OCI-LY3 (cell line): ENCODE measurements around the gene MUC4.
"Not testable (repeated sequence)": the region's sequence is repeated elsewhere in the genome, so short reads cannot be mapped to it uniquely, and the experiment has no call there.

ENCODE experiments used
- H2AFZ ChIP-seq: fragments of 200-600, 300-600 bp; shearing (Covaris generic); 2 replicates; pipeline ENCODE4 v1.6.0; 2014; ENCODE audit warnings: antibody characterized with exemption, low read depth, low read length
- H3K27ac ChIP-seq: fragments of 200-600, 300-600 bp; sonication (generic); 2 replicates; pipeline ENCODE4 v1.5.1; 2014; ENCODE audit warnings: mild to moderate bottlenecking, low read length, moderate library complexity, mixed read lengths
- H3K27me3 ChIP-seq: fragments of 200-600, 300-600 bp; sonication (generic); 2 replicates; pipeline ENCODE4 v1.6.1; 2014; ENCODE audit warnings: low read depth, low read length, mixed read lengths
- H3K36me3 ChIP-seq: fragments of 200-600, 300-600 bp; sonication (generic); replicated peaks from 2 replicates; pipeline ENCODE3; 2014; ENCODE audit warnings: low read depth, low read length, mixed read lengths
- H3K4me1 ChIP-seq: fragments of 300-600, 200-600 bp; sonication (generic); 2 replicates; pipeline ENCODE4 v1.6.1; 2014; ENCODE audit warnings: low read length, mixed read lengths
- H3K4me2 ChIP-seq: fragments of 200-600, 300-600 bp; sonication (generic); 2 replicates; pipeline ENCODE4 v1.6.1; 2014; ENCODE audit warnings: low read length, mixed read lengths
- H3K4me3 ChIP-seq: fragments of 300-600, 200-600 bp; sonication (generic); 2 replicates; pipeline ENCODE4 v1.5.1; 2014; ENCODE audit warnings: antibody characterized with exemption, mild to moderate bottlenecking, low read length, moderate library complexity
- H3K79me2 ChIP-seq: fragments of 300-600, 200-600 bp; shearing (Covaris generic); 2 replicates; pipeline ENCODE4 v1.6.1; 2014; ENCODE audit warnings: mild to moderate bottlenecking, low read length, mixed read lengths
- H3K9ac ChIP-seq: fragments of 300-600, 200-600 bp; shearing (Covaris generic); 2 replicates; pipeline ENCODE4 v1.6.0; 2014; ENCODE audit warnings: mild to moderate bottlenecking, low read length, moderate library complexity
- H3K9me3 ChIP-seq: fragments of 200-600, 300-600 bp; shearing (Covaris generic); 2 replicates; pipeline ENCODE4 v1.6.1; 2014; ENCODE audit warnings: low read length, mixed read lengths; ENCODE audit not compliant: insufficient read depth
- H4K20me1 ChIP-seq: fragments of 200-600, 300-600 bp; sonication (generic); 2 replicates; pipeline ENCODE4 v1.6.1; 2016; ENCODE audit warnings: low read length, mixed read lengths; ENCODE audit not compliant: insufficient read depth
- CTCF ChIP-seq: fragments of 200-600, 300-600 bp; sonication (generic); IDR thresholded peaks from 2 replicates; pipeline ENCODE4 v1.5.1; 2014; ENCODE audit warnings: antibody characterized with exemption, low read length, low read depth
- EZH2phosphoT487 ChIP-seq: fragments of 200-600 bp; shearing (Covaris generic); IDR thresholded peaks from 2 replicates; pipeline ENCODE4 v1.6.1; 2018; ENCODE audit warnings: antibody characterized with exemption, mixed run types, low read depth

Gene MUC4

GRCh38 chr3:195732940-195733339, 78.8 kb downstream of the MUC4 start:
- H3K9me3 ChIP-seq: no peaks in the 10 kb centered on the region
- H2AFZ ChIP-seq: no peak overlapping the region
- no peak overlapping the region for H3K4me2 ChIP-seq
- H3K4me3 ChIP-seq: no peak overlapping the region
- H3K27me3 ChIP-seq: peaks cover 16% of the 10 kb centered on the region
- TF ChIP-seq EZH2phosphoT487: no peak
- TF ChIP-seq CTCF: no peak
- no peaks in the 10 kb centered on the region for H4K20me1 ChIP-seq
- no peaks in the 10 kb centered on the region for H3K36me3 ChIP-seq
- no peak overlapping the region for H3K27ac ChIP-seq
- no peak overlapping the region for H3K9ac ChIP-seq
- peaks cover 6% of the 10 kb centered on the region; the same call in 1 of the 2 replicates for H3K4me1 ChIP-seq
- no peaks in the 10 kb centered on the region for H3K79me2 ChIP-seq

- Histone ChIP-seq H3K27ac (no peak overlapping the region), H4K20me1 (no peaks in the 10 kb centered on the region), H3K27me3 (peaks cover 7% of the 10 kb centered on the region), H3K79me2 (no peaks in the 10 kb centered on the region), H3K36me3 (no peaks in the 10 kb centered on the region), H2AFZ (no peak overlapping the region), H3K4me2 (no peak overlapping the region), H3K4me1 (peaks cover 6% of the 10 kb centered on the region; the same call in 1 of the 2 replicates), H3K9me3 (no peaks in the 10 kb centered on the region), H3K4me3 (no peak overlapping the region), H3K9ac (no peak overlapping the region)
- TF ChIP-seq EZH2phosphoT487 (no peak), CTCF (no peak)
Observed at GRCh38 chr3:195731356-195731905, 80.3 kb downstream of the MUC4 start.

GRCh38 chr3:195729476-195730251, 82.1 kb downstream of the MUC4 start:
- H3K27ac ChIP-seq: no peak overlapping the region
- no peaks in the 10 kb centered on the region for H3K79me2 ChIP-seq
- H3K4me3 ChIP-seq: no peak overlapping the region
- H3K36me3 ChIP-seq: no peaks in the 10 kb centered on the region
- H3K27me3 ChIP-seq: no peaks in the 10 kb centered on the region
- no peak overlapping the region for H3K4me2 ChIP-seq
- no peak overlapping the region for H3K9ac ChIP-seq
- no peak for TF ChIP-seq CTCF
- TF ChIP-seq EZH2phosphoT487: no peak
- H4K20me1 ChIP-seq: no peaks in the 10 kb centered on the region
- H2AFZ ChIP-seq: no peak overlapping the region
- no peaks in the 10 kb centered on the region for H3K9me3 ChIP-seq
- peaks cover 4% of the 10 kb centered on the region; the same call in 1 of the 2 replicates for H3K4me1 ChIP-seq

GRCh38 chr3:195728789-195729188, 82.9 kb downstream of the MUC4 start:
- H4K20me1 ChIP-seq, H2AFZ ChIP-seq: not testable (repeated sequence)

More at GRCh38 chr3:195728789-195729188, 82.9 kb downstream of the MUC4 start:
- H3K36me3 ChIP-seq, H3K9me3 ChIP-seq, H3K4me2 ChIP-seq, H3K4me1 ChIP-seq, H3K9ac ChIP-seq, H3K27ac ChIP-seq, H3K4me3 ChIP-seq, H3K27me3 ChIP-seq, H3K79me2 ChIP-seq: not testable (repeated sequence)
